CD4-positive, alpha-beta T cell treated with Interleukin-17A for 1 hour (primary cell): ENCODE results near the gene MTHFD1L.

Source experiments
- DNase-seq: peaks from one replicate; pipeline ENCODE4 v3.0.0-alpha.2; 2020

The MTHFD1L gene

GRCh38 chr6:151131324-151132007 lies 266.0 kb downstream of the MTHFD1L start:
- DNase-seq: no peak

DNA sequence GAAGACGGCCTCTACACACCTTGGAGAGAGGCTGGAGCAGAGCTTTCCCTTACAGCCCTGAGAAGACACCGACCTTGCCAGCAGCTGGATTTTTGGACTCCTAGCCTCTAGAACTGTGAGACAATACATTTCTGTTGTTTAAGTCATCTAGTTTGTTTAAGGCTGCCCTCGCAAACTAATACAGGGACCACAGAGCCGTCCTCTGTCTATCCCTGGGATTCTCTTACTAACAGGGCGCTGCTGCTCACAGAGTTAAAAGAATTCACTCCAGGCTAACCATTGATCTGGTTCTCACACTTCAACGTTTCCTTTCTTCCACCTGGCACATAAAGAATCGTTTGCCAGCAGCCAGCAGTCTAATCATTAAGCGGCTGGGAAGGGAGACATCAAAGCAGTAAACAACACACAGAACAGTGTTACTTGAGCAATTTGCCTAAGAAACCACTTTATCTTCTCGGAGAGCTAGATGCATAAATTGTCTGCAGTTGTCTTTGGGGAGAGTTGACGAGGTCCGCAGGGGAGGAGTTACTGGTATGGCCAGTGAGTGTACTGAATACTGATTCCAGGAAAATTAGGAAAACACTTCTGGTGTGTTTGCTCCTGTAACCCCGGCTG lies 270.7 kb downstream of the MTHFD1L start:
- no peak for DNase-seq

DNA sequence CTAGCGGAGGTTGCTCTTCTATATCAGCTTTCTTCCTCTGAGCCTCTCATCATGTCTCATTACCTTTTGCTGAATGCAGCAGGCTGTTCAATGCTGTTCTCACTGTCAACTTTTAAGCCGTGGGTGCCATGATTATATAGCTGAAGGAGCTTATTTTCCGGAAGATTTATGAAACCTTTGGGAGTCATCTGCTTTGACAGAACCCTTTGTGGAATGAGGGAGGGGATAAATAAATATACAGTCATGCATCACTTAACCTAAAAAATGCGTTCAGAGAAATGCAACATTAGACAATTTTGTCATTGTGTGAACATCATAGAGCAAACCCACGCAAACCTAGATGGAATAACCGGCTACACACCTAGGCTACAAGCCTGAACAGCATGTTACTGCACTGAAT lies 272.0 kb downstream of the MTHFD1L start:
- no peak for DNase-seq

DNA sequence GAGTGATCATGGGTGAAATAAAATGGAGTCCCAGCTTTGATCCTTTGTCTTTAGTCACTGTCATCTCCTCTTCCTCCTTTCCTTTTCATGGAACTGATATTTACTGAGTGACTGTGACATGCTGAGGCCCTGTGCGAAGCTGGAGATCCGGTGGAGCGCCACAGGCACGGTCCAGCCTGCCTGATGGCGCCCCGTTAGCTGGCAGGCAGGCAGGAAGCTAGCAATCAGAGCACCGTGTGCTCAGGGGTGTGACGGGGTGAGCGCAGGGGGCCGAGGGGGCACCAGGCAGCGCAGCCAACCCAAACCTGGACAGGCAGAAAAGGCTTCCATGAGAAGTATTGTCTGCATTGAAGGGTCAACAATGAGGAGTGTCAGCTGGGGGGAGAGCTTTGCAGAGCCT lies 274.0 kb downstream of the MTHFD1L start:
- DNase-seq: no peak

- DNase-seq: no peak
Measured at GRCh38 chr6:151140767-151141166, 275.3 kb downstream of the MTHFD1L start.

GRCh38 chr6:151141685-151142084 lies 276.2 kb downstream of the MTHFD1L start:
- DNase-seq: no peak

DNA sequence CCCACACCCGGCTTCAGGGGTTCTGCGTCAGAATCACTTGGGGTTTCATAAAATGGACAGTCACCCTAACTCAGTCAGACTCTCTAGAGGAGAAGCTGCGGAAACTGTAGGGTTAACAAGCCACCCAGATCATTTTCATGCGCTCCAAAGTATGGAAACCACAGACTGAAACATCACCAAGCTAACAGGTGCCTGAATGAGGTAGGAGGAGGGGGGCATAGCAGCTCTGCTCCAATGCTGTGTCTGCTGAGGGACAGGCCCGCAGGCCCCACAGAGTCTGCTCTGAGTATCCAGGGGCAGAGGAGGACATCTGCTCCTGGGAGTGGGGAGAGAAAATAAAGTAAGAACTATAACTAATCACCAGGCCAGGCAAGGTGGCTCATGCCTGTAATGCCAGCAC lies 277.2 kb downstream of the MTHFD1L start:
- no peak for DNase-seq

- DNase-seq: no peak
Measured at GRCh38 chr6:151143337-151143736, 277.8 kb downstream of the MTHFD1L start.

- no peak for DNase-seq
Measured at GRCh38 chr6:151143806-151144205, 278.3 kb downstream of the MTHFD1L start.

DNA sequence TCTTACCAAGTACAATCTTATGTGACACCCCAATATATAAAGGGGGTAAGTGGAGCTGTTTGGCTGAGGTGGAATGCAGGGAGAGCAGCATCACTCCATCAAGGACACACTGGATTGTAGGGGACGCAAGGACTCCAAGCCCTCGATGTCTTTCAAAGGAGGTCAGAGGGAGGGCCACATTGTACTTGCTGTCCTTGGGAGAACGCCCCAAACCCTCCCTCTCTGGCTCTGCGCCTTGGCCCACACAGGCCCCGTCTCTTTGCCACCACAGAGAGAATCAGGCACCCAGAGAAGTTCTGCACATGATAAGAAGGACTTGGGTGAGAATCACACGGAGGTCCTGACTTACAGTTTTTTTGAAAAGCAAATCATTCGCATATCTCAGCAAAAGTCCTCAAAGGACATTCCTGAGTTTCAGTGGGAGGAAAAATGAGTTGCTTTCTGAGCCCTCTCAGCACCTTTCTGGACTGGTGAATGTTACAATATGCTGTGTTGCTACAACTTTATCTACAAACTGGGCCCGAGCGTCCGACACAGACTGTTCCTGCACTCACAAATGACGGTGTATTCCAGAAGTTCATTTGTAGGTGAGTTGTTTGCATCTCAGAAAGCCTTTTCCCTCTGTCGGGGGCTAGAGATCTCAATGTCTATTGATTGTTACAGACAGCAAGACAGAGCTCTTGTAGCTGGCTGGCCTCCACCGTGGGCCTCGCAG lies 281.8 kb downstream of the MTHFD1L start:
- DNase-seq: no peak

DNA sequence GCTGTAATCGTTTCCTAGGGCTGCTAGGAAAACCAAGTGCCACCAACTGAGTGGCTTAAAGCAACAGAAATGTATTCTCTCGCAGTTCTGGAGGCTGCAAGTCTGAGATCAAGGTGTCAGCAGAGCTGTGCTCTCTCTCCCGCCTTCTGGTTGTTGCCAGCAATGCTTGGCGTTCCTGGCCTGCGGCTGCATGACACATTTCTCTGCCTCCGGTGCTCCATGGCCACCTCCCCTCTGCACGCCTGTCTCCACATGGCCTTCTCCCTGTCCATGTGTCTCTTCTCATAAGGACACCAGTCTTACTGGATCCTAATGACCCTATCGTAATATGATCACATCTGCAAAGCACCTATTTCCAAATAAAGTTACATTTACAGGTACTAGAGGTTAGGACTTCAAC lies 282.6 kb downstream of the MTHFD1L start:
- no peak for DNase-seq

DNA sequence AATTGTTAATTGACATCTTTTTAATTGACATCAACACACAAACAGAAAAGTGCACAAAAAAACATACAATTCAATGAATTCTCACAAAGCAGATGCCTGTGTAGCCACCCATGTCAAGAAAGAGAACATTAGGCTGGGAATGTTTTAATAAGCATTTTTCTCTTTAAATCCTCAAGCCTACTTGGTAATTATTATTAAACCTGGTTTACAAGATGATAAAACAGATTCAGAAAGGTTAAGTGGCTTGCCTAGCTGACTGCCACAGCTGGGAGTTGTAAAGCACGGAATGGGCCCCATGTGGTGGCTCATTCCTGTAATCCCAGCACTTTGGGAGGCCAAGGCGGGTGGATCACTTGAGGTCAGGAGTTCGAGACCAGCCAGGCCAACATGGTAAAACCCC lies 284.3 kb downstream of the MTHFD1L start:
- DNase-seq: no peak
